HG03039 (cell line): ENCODE data around the gene INPP5A.
"Not testable (repeated sequence)": the region's sequence is repeated elsewhere in the genome, so short reads cannot be mapped to it uniquely, and the experiment has no call there.

Source experiments
- ATAC-seq: cut with Tn5 transposase; IDR thresholded peaks from one replicate; pipeline ENCODE4 v1.9.1; 2021; ENCODE audit warnings: mild to moderate bottlenecking, moderate library complexity; ENCODE audit not compliant: unreplicated experiment

INPP5A gene

GRCh38 chr10:132728321-132728720 lies 190.7 kb downstream of the INPP5A start:
- no peak for ATAC-seq

- ATAC-seq: no peak
Measured at GRCh38 chr10:132728741-132729140, 191.2 kb downstream of the INPP5A start.

- ATAC-seq: no peak
Measured at GRCh38 chr10:132729810-132730572, 192.4 kb downstream of the INPP5A start.

DNA sequence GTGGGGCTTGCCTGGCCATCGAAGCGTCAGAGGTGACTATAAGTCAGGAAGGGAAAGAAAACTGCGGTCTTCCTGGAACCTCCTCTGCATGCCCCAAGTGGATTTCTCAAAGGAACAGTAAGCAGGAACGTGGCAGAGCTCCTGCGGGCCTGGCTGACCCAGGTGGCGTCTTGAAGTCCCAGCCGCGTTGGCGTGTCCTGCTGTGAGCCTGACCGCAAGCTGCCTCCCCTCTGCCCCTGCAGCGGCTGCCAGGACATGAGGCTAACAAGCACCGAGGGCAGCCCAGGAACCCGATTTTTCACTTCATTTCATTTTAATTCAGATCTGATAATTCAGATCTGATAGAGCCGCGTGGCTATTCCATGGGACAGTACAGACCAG lies 193.0 kb downstream of the INPP5A start:
- no peak for ATAC-seq

DNA sequence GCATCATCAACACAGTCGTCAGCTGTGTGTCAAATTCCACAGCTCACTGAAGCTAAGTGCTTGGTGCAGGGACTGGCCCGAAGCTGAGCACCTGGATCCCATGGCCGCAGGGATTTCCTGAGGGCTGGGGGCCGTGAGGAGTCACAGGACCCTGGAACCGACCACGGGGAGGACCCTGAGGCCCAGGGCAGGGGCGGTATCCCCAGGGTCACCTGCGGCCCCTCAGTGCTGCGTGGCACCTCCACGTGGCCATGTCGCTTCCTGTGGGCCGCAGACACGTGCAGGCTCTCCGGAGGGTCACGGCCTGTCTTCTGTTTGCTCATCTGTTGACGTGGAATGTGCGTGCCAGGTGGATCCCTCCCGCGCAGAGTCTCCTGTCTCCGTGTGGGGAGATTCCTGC lies 194.9 kb downstream of the INPP5A start:
- ATAC-seq: no peak

GRCh38 chr10:132733926-132734325 lies 196.3 kb downstream of the INPP5A start:
- ATAC-seq: no peak

GRCh38 chr10:132735341-132735775 lies 197.8 kb downstream of the INPP5A start:
- ATAC-seq: no peak

DNA sequence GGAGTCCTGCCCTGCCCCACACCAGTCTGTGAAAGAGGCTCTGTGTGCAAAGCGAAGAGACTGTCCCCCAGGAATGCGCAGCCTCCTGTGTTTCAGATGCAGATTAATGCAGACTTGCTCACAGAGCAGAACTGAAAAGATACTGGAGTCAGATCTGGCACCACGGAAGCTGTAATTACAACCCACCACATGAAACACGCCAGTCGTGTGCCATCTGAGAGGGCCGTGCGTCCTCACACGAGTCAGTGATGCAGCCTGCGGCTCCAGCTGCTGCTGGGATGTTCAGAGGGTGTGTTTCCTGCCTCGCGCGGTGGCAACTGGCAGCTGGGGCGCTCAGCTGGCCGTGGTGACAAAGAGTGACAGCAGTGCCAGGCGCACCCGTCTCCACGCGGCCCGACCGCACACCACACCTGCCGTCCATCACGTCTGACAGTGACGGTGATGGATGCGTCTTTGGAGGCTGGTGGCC lies 198.4 kb downstream of the INPP5A start:
- ATAC-seq: no peak

DNA sequence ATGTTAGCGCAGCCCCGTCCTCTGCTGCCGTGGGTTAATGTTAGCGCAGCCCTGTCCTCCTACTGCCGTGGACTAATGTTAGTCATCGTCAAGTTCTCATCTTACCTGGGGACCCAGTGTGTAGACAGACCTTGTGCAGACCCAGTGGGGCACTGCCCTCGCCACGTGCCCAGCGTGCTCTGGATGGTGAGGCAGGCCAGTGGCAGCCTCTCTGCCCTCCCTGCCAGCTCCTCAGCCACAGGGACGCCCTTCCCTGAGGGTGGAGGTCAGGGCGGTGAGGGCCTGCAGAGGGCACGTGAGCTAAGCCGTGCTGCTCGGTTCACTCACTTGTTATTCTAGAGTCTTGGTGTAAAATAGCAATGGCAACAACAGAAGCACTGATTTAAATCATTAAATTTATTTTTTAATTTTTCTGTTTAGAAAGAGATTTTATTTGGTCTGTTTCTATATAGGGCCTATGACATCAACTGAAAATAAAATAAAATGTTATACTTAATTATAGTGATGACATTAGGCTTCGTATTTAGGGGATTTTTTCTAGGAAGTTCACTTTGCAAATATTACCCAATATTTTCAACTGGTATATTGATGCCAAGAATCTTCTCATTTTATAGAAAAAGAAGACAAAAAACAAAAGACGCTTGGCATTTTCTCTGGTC lies 199.9 kb downstream of the INPP5A start:
- ATAC-seq: no peak

GRCh38 chr10:132738454-132739224 lies 201.1 kb downstream of the INPP5A start:
- ATAC-seq: no peak

GRCh38 chr10:132739225-132739613 lies 201.6 kb downstream of the INPP5A start:
- no peak for ATAC-seq

GRCh38 chr10:132740588-132740987 lies 203.0 kb downstream of the INPP5A start:
- no peak for ATAC-seq

GRCh38 chr10:132742167-132742836 lies 204.7 kb downstream of the INPP5A start:
- no peak for ATAC-seq

- ATAC-seq: no peak
Measured at GRCh38 chr10:132742837-132743194, 205.2 kb downstream of the INPP5A start.

- ATAC-seq: not testable (repeated sequence)
Measured at GRCh38 chr10:132743196-132743924, 205.8 kb downstream of the INPP5A start.

- no peak for ATAC-seq
Measured at GRCh38 chr10:132743925-132744490, 206.4 kb downstream of the INPP5A start.

DNA sequence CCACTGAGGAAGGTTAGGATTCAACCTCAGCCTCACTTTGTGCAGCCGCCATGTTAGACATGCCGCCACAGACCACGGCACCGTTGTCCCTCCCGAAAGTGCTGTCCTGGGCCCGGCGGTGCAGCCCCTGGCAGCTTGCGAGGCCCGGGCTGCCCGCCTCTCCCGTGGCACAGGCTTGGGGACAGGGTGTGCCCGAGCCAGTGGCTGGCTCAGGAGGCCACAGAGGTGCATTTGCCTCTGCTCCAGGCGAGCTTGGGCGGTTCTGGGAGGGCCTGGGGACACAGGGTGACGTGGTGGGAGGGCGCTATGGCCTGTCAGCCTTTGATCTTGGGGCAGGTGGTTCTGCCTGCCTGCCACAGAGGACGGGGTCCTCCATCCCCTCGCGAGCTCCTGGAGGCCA lies 207.3 kb downstream of the INPP5A start:
- ATAC-seq: no peak

GRCh38 chr10:132745511-132745910 lies 207.9 kb downstream of the INPP5A start:
- ATAC-seq: no peak

- no peak for ATAC-seq
Measured at GRCh38 chr10:132745971-132746370, 208.4 kb downstream of the INPP5A start.

DNA sequence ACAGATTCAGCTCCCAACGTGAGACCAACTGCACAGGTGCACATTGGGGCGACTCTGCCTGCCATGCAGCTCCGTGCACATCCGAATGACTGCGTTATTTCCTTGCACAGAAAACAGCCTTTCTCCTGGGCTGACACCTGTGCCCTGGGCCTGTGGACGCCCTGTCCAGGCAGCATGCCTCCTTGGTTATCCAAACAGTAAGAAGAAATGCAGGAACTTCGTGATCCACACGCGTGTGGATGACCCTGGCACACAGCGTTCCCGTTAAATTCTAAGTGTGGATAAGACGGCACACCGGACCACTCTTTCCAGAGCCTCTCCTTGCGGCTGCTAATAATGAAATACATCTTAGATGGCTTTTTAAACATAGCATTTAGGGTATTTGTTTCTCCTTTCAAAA lies 208.8 kb downstream of the INPP5A start:
- ATAC-seq: no peak
